Activated naive CD8-positive, alpha-beta T cell treated with anti-CD3 and anti-CD28 coated beads for 36 hours (primary cell): ENCODE measurements around the gene LPAR3. TPM values are rescaled to one million over a fixed set of nuclear protein-coding genes. Genes with fewer than 3 reads are reported as not detected.

ENCODE experiments used
- DNase-seq: peaks from one replicate; pipeline ENCODE4 v3.0.0; 2021
- H3K27ac Mint-ChIP-seq: one replicate; pipeline ENCODE4 v1.8.0; 2022; ENCODE audit warnings: mild to moderate bottlenecking, moderate library complexity, mixed read lengths
- H3K27me3 Mint-ChIP-seq: one replicate; pipeline ENCODE4 v1.8.0; 2022; ENCODE audit warnings: mild to moderate bottlenecking, mixed read lengths
- H3K36me3 Mint-ChIP-seq: one replicate; pipeline ENCODE4 v1.8.0; 2021; ENCODE audit warnings: mild to moderate bottlenecking, mixed read lengths
- H3K4me1 Mint-ChIP-seq: one replicate; pipeline ENCODE4 v1.8.0; 2021; ENCODE audit warnings: mixed read lengths
- H3K4me3 Mint-ChIP-seq: one replicate; pipeline ENCODE4 v1.8.0; 2022; ENCODE audit warnings: mild to moderate bottlenecking, moderate library complexity, mixed read lengths
- H3K9me3 Mint-ChIP-seq: one replicate; pipeline ENCODE4 v1.8.0; 2022; ENCODE audit warnings: mixed read lengths
- total RNA-seq, 2 experiments: library from RNA; stranded (reverse); gene quantifications; one replicate each; pipeline ENCODE4 v1.2.3, GENCODE V29; 2021

The LPAR3 gene
- total RNA-seq, 2 experiments from 2014 or later, result 1.1 to 1.4 TPM

DNA sequence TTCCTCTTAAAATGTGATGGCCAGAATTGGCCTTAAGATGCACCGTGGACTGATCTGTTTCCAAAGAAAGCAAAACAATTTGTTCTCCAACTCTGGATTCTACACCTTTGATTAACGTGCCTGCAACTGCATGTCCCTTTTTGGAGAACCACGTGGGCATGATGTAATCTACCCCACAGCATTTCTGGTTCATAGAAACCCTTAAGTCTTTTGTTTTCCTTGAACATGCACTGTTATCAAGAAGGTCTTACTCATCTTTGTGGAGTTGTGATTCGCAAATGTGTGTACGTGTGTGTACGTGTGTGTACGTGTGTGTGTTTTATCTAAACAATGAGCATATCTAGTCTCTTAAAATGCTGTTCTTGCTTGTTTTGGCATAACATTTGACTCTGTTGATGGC, 57.8 kb downstream of the LPAR3 start:
- H3K9me3 Mint-ChIP-seq, result no peaks in the 10 kb centered on the region

DNA sequence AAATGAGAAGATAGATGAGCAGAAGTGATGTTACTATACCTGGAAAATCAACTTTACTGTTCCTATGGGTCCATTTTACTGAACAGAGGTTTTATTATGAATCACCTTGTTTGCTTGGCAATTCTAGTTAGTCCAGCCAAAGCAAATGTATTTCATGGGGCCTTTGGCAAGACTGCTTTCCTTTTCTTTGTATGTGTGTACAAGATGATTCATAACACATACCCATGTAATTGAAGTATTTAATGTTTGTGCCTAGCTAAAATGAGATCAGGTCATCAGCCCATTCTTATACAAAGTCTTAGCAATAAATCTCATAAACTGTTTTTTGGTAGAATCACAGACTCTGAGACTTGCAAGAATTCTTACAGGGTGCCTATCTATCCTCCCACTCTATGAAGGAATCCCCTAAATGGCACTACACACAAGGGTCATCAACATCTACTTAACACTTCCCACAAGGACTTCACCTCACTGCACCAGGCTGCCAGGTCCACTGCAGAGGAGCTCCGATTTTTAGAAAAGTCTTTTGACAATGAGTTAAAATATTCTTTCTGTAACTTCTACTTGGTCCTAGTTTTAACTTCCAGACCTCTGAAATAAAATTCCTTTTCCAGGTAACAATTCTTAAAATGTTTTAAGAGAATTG, 58.5 kb downstream of the LPAR3 start:
- Mint-ChIP-seq H3K9me3 (no peaks in the 10 kb centered on the region), H3K4me1 (peaks cover 5% of the 10 kb centered on the region), H3K27me3 (no peaks in the 10 kb centered on the region), H3K36me3 (no peaks in the 10 kb centered on the region), H3K27ac (no peak overlapping the region), H3K4me3 (no peak overlapping the region)
- no peak for DNase-seq

More for the DNA sequence above, 57.8 kb downstream of the LPAR3 start:
- Mint-ChIP-seq H3K36me3 (no peaks in the 10 kb centered on the region), H3K27ac (no peak overlapping the region), H3K4me3 (no peak overlapping the region), H3K4me1 (peaks cover 5% of the 10 kb centered on the region), H3K27me3 (no peaks in the 10 kb centered on the region)
- no peak for DNase-seq

DNA sequence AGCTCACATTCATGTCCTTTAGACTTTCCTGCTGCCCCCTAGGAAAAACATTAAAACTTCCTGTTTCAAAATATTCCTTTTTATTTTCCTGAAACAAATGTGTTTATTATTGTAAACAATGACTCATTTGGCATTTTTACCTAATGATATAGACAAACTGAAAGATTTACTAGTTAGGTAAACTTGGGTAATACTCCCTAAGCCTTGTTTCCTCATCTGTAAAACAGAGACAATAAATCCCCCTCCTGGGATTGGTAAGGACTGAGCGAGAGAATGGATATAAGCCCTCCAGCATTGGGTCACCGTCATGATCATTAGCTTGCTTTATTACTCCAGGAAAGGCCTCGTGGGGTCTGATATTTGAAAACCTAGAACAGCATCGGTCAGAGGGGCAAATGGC, 59.8 kb downstream of the LPAR3 start:
- Mint-ChIP-seq H3K27ac (no peak overlapping the region), H3K9me3 (no peaks in the 10 kb centered on the region), H3K4me1 (peaks cover 5% of the 10 kb centered on the region), H3K27me3 (no peaks in the 10 kb centered on the region), H3K4me3 (no peak overlapping the region), H3K36me3 (no peaks in the 10 kb centered on the region)
- DNase-seq, result no peak

- H3K4me3 Mint-ChIP-seq, result no peak overlapping the region
- no peaks in the 10 kb centered on the region for H3K9me3 Mint-ChIP-seq
- no peak for DNase-seq
- peaks cover 2% of the 10 kb centered on the region for H3K4me1 Mint-ChIP-seq
- H3K27me3 Mint-ChIP-seq, result no peaks in the 10 kb centered on the region
- no peak overlapping the region for H3K27ac Mint-ChIP-seq
- H3K36me3 Mint-ChIP-seq, result no peaks in the 10 kb centered on the region
Observed at GRCh38 chr1:84830136-84830535, 62.9 kb downstream of the LPAR3 start.

- Mint-ChIP-seq H3K4me1 (no peaks in the 10 kb centered on the region), H3K4me3 (no peak overlapping the region), H3K36me3 (no peaks in the 10 kb centered on the region), H3K9me3 (no peaks in the 10 kb centered on the region), H3K27ac (no peak overlapping the region), H3K27me3 (no peaks in the 10 kb centered on the region)
- no peak for DNase-seq
Observed at GRCh38 chr1:84827976-84828375, 65.0 kb downstream of the LPAR3 start.

GRCh38 chr1:84827555-84827954, 65.5 kb downstream of the LPAR3 start:
- DNase-seq, result no peak
- H3K9me3 Mint-ChIP-seq, result no peaks in the 10 kb centered on the region

GRCh38 chr1:84825161-84825560, 67.8 kb downstream of the LPAR3 start:
- DNase-seq, result no peak
- H3K9me3 Mint-ChIP-seq, result no peaks in the 10 kb centered on the region
- H3K4me3 Mint-ChIP-seq, result no peak overlapping the region
- H3K27ac Mint-ChIP-seq, result no peak overlapping the region
- no peaks in the 10 kb centered on the region for H3K36me3 Mint-ChIP-seq
- peaks cover 5% of the 10 kb centered on the region for H3K4me1 Mint-ChIP-seq
- no peaks in the 10 kb centered on the region for H3K27me3 Mint-ChIP-seq

More at GRCh38 chr1:84827555-84827954, 65.5 kb downstream of the LPAR3 start:
- Mint-ChIP-seq H3K27ac (no peak overlapping the region), H3K4me3 (no peak overlapping the region), H3K36me3 (no peaks in the 10 kb centered on the region), H3K27me3 (no peaks in the 10 kb centered on the region), H3K4me1 (no peaks in the 10 kb centered on the region)

DNA sequence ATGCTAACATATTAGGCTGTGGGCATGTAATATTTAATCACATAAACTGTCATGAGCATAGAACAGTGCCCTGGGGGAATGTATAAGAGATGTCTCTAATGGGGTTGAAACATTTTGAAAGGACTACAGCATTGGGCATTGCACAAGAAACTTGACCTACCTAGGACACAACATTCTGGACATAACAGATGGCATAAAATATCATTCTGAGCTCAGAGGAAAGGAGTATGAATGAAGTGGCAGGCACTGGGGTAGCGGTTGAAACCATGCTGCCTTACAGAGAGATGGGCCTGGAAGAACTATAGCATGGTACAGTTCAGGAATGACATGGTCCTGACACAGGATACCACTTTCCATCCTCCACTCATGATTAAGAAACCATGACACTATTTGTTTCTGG, 69.0 kb downstream of the LPAR3 start:
- no peak overlapping the region for H3K27ac Mint-ChIP-seq
- no peak overlapping the region for H3K4me3 Mint-ChIP-seq
- H3K27me3 Mint-ChIP-seq, result no peaks in the 10 kb centered on the region
- no peaks in the 10 kb centered on the region for H3K36me3 Mint-ChIP-seq
- no peaks in the 10 kb centered on the region for H3K9me3 Mint-ChIP-seq
- peaks cover 13% of the 10 kb centered on the region for H3K4me1 Mint-ChIP-seq
- no peak for DNase-seq

- Mint-ChIP-seq H3K4me3 (no peak overlapping the region), H3K36me3 (peaks cover 1% of the 10 kb centered on the region), H3K9me3 (no peaks in the 10 kb centered on the region), H3K27me3 (no peaks in the 10 kb centered on the region), H3K4me1 (peaks cover 18% of the 10 kb centered on the region), H3K27ac (no peak overlapping the region)
- DNase-seq, result no peak
Observed at GRCh38 chr1:84823511-84823910, 69.5 kb downstream of the LPAR3 start.

DNA sequence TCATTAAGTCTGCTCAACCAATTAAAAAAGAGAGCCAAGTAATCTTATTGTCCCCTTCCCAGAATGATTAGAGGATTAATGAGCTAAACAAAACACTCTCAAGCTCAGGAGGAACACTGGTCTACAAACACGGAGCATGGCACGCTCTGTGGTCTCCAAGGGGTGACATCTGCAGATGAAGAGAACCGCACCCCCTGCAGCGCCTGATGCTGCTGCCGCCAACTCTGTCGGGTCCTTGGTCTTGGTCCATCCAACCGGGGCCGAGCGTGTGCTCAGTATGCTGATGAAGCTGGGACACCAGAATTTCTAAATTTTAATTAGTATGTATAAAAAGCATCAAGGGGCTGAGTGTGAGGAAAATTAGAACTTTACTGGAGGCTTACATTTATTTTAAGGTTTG, 82.7 kb downstream of the LPAR3 start:
- Mint-ChIP-seq H3K27me3 (no peaks in the 10 kb centered on the region), H3K9me3 (no peaks in the 10 kb centered on the region), H3K4me3 (no peak overlapping the region), H3K27ac (no peak overlapping the region), H3K36me3 (no peaks in the 10 kb centered on the region), H3K4me1 (no peaks in the 10 kb centered on the region)
- DNase-seq, result no peak

DNA sequence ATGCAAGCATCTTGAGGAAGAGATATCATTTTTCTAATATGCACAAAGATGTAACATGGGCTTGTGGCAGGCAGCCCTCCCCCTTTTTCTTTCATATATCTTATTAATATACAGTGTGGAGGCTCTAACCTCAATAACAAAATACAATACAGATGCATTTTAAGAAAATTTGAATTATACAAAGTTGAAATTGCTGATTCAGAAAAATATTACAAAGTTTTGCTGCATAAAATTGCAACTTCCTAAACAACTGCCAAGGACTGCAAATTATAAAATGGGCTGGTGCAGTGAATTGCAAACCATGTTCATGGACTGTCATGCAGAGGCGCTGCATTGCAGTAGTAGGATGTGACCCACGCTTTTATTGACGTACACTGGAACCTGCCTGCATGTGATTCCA, 84.0 kb downstream of the LPAR3 start:
- Mint-ChIP-seq H3K4me3 (no peak overlapping the region), H3K4me1 (no peaks in the 10 kb centered on the region), H3K9me3 (no peaks in the 10 kb centered on the region), H3K27me3 (no peaks in the 10 kb centered on the region), H3K27ac (no peak overlapping the region), H3K36me3 (no peaks in the 10 kb centered on the region)
- no peak for DNase-seq

DNA sequence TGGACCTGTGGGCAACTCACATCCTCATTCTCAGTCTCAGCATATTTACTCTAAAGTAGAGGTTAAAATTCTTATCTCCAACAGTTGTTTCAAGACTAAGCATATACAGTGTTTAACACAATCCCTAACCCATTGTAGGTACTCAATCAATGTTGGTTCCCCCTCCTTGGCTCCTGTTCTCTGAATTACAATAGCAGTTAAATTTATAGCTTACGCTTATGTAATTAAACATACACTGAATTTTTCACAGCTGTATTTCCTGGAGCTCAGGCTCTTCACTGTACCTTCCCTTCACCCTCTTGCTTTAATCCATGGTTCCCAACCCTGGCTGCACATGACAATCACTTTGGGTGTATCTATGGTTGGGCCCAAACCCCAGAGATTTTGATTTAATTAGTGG, 89.4 kb downstream of the LPAR3 start:
- no peak for DNase-seq
- H3K4me3 Mint-ChIP-seq, result no peak overlapping the region
- no peaks in the 10 kb centered on the region for H3K9me3 Mint-ChIP-seq
- H3K27me3 Mint-ChIP-seq, result no peaks in the 10 kb centered on the region
- no peak overlapping the region for H3K27ac Mint-ChIP-seq
- no peaks in the 10 kb centered on the region for H3K36me3 Mint-ChIP-seq
- H3K4me1 Mint-ChIP-seq, result no peaks in the 10 kb centered on the region

DNA sequence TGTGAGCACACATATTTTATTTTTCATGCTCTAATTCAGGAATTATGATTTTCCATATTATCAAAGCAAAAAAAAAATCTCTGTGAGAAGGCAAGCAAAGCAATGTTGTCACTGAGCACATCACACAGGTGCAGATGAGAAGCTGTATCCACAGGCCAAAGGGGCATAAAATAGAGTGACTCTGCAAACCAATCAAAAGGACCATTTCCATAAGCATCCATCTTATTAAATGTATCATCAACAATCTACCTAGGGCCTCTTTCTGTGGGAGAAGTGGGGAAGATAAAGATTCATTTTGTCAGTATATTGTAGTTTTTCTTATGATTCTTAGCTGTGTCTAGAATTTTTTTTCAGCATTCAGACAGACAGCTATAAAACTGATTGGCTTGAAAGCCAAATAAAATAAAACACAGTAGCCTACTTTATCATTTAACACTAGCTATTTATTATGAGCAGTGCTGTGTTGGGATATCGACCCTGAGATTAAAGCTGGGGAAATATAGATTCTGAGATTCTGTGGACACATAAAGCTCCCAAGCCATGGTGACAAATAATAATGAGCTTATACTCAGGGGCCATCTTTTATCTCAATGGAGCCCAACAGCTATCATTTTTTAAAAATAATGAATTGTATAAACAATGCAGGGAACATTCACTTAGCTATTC, 90.3 kb downstream of the LPAR3 start:
- H3K4me3 Mint-ChIP-seq, result no peak overlapping the region
- DNase-seq, result no peak
- H3K36me3 Mint-ChIP-seq, result no peaks in the 10 kb centered on the region
- no peak overlapping the region for H3K27ac Mint-ChIP-seq
- no peaks in the 10 kb centered on the region for H3K9me3 Mint-ChIP-seq
- H3K4me1 Mint-ChIP-seq, result no peaks in the 10 kb centered on the region
- no peaks in the 10 kb centered on the region for H3K27me3 Mint-ChIP-seq

DNA sequence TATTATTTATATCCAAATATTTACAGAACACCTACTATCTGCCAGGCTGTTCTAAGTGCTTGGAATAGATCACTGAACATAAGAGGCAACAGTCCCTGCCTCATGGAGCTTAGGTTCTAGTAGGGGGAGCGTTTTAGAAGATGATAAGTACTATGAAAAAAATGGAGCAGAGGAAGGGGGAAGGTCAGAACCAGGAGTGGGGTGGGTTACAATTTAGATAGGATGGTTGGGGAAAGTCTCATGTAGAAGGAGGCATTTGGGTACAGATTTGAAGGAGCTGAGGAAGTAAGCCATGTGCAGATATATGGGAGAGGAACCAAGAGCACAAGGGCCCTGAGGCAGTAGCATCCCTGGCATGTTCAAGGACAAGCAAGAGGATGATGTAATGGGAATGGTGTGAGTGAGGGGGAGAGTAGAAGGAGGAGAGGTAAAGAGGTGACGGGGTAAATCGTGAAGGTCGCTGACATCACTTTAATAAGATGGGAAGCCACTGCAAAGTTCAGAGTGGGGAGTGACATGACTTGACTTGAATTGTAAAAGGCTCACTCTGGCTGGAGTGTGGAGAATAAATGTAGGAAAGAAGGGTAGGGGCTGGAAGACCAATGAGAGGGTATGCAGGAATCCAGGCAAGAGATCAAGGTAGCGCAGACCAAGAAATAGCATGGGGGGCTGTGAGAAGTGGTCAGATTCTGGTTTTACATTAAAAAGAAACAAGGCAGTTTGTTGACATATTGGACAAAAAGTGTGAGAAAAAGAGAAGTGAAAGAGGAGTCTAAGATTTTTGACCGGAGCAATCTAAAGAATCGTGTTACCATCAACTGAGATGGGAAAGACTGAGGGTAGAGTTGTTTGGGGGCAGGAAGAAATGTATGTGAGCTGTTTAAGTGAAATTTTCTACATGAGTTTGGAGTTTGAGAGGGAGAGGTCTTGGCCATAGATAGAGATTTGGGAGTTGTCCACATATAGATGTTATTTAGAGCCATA, 92.6 kb downstream of the LPAR3 start:
- H3K9me3 Mint-ChIP-seq, result no peaks in the 10 kb centered on the region
- no peaks in the 10 kb centered on the region for H3K27me3 Mint-ChIP-seq
- no peak for DNase-seq
- no peak overlapping the region for H3K27ac Mint-ChIP-seq
- H3K4me3 Mint-ChIP-seq, result no peak overlapping the region
- H3K36me3 Mint-ChIP-seq, result no peaks in the 10 kb centered on the region
- H3K4me1 Mint-ChIP-seq, result no peaks in the 10 kb centered on the region

DNA sequence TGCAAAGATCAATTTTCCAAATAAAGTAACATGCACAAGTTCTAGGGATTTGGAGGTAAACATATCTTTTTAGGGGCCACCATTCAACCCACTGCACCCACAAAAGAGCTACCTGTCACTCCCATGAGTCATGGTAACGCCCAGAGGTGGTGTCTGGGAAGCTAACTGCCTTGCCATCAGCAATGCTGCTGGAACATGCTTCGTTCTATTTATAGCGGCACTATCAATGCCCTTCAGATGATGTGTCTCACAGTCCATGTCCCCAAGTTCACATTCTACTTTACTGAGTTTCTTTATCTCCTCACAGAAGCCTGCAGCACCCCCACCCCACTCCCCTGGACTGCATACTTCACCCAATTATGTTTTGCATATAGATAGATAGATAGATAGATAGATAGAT, 95.4 kb downstream of the LPAR3 start:
- H3K4me1 Mint-ChIP-seq, result no peaks in the 10 kb centered on the region
- H3K36me3 Mint-ChIP-seq, result no peaks in the 10 kb centered on the region
- peaks cover under 1% of the 10 kb centered on the region for H3K9me3 Mint-ChIP-seq
- DNase-seq, result no peak
- H3K27ac Mint-ChIP-seq, result no peak overlapping the region
- H3K27me3 Mint-ChIP-seq, result no peaks in the 10 kb centered on the region
- no peak overlapping the region for H3K4me3 Mint-ChIP-seq
